Ovary (tissue), 9 donors: ENCODE data around the gene GRIK4. TPM values are rescaled to one million over a fixed set of nuclear protein-coding genes. Genes with fewer than 3 reads are reported as not detected.

Experiments used
- DNase-seq, 5 donors: peaks; one replicate each; pipeline ENCODE4 v3.0.0-alpha.2; 2019 to 2020
- H3K27ac ChIP-seq, 2 donors: fragments of 200-600 bp; one replicate each; pipeline versions ENCODE4 v1.5.1 to v1.8.0; 2019 to 2022
- H3K27me3 ChIP-seq: fragments of 200-600 bp; one replicate; pipeline ENCODE4 v1.8.0; 2022
- H3K36me3 ChIP-seq: fragments of 200-600 bp; sonication (generic); one replicate; pipeline ENCODE4 v1.5.1; 2019
- H3K4me1 ChIP-seq: one replicate; pipeline ENCODE4 v1.8.1; 2013; ENCODE audit warnings: mild to moderate bottlenecking, moderate library complexity; ENCODE audit not compliant: insufficient read depth
- H3K4me3 ChIP-seq: fragments of 200-600 bp; sonication (generic); one replicate; pipeline ENCODE4 v1.5.1; 2017
- H3K9me3 ChIP-seq, 2 donors: fragments of 200-600 bp in 1 of 2; sonication (generic) in 1 of 2; one replicate each; pipeline versions ENCODE4 v1.5.1 to v1.8.1; 2013 to 2019; ENCODE audit warnings: mild to moderate bottlenecking in 1 of 2, moderate library complexity in 1 of 2
- CTCF ChIP-seq, 3 donors: fragments of 450-650 bp in 2 of 3; fragments of 200-600 bp in 1 of 3; IDR thresholded peaks; one replicate each; pipeline versions ENCODE4 v1.5.1 to v1.8.0; 2016 to 2022; ENCODE audit warnings: antibody characterized with exemption in 3 of 3, mild to moderate bottlenecking in 1 of 3
- EP300 ChIP-seq: sonication (generic); formaldehyde crosslinking; IDR thresholded peaks from one replicate; pipeline ENCODE4 v1.6.1; 2017; ENCODE audit warnings: antibody characterized with exemption
- POLR2A ChIP-seq: fragments of 450-650 bp; IDR thresholded peaks from one replicate; pipeline ENCODE4 v1.6.1; 2017; ENCODE audit warnings: antibody characterized with exemption, mild to moderate bottlenecking, moderate library complexity
- WGBS, 3 donors: extraction: QIAGEN DNeasy Blood & Tissue Kit in 1 of 3; methylation state at CpG; one replicate each; pipeline versions ENCODE4 v1.1.5 to v1.1.7; 2013 to 2017; 5-methylcytosine and 5-hydroxymethylcytosine counted together
- intact Hi-C, 4 donors: fragments of 100-400 bp; cut with DNase I; formaldehyde crosslinking; loops; one replicate each; pipeline versions ENCODE4 v1.11.0 to v1.15.1; 2022 to 2023
- polyA plus RNA-seq, 2 donors: library from polyadenylated mRNA; stranded (reverse); fragments of 200-250 nt in 1 of 2; fragments of 350-450 nt in 1 of 2; fragmentation: Illumina TruSeq in 1 of 2; extraction: RNeasy Lipid Tissue Mini Kit (QIAGEN cat#74804) in 1 of 2; gene quantifications; one replicate each; pipeline ENCODE4 v1.2.3, GENCODE V29; 2013 to 2014
- total RNA-seq, 7 donors: library from RNA; depleted of rRNA in 2 of 7; stranded (reverse); fragments of >200 nt in 2 of 7; fragmentation: NEBNext Ultra II Directional in 3 of 7; extraction: Animal tissue kit (Norgen Biotek cat#: 25700) in 3 of 7; gene quantifications; one replicate each; pipeline versions ENCODE4 v1.1.0 to v1.2.4, GENCODE V29; 2016 to 2023
- donor health status: DM: no; HTN: no; CAD: no; lungs with moderate emphysema.
- donor health status: DM: no; HTN: no; CAD: no.
- donor health status: Bipolar disorder and iron deficiency.
- donor health status: DM: yes; HTN: yes; CAD: no.
- donor health status: DM: no; HTN: no; CAD: no.
- donor health status: DM: yes; HTN: yes; CAD: no.

Gene GRIK4
- total and polyA plus RNA-seq, 9 donors, result 1.3 to 13.4 (median 2.3) TPM

GRCh38 chr11:120696597-120697218 lies 185.2 kb downstream of the GRIK4 start:
- intact Hi-C loops, result no loop called here
- Histone ChIP-seq H3K9me3 (no peaks in the 10 kb centered on the region), H3K4me3 (no peak overlapping the region), H3K27ac (no peak overlapping the region), H3K27me3 (no peaks in the 10 kb centered on the region), H3K36me3 (no peaks in the 10 kb centered on the region), H3K4me1 (peaks cover 5% of the 10 kb centered on the region)
- DNase-seq, result no peak
- WGBS, 3 donors, result 80 to 89% (median 86%) methylated on average over 11 of the region's 11 CpGs
- no peak for TF ChIP-seq POLR2A

GRCh38 chr11:120698918-120699317 lies 187.4 kb downstream of the GRIK4 start:
- WGBS, 3 donors, result 78 to 87% (median 81%) methylated on average over 6 of the region's 6 CpGs
- Histone ChIP-seq H3K27ac (no peak overlapping the region), H3K4me3 (no peak overlapping the region), H3K36me3 (no peaks in the 10 kb centered on the region), H3K9me3 (no peaks in the 10 kb centered on the region), H3K27me3 (no peaks in the 10 kb centered on the region), H3K4me1 (peaks cover 5% of the 10 kb centered on the region)
- DNase-seq, result no peak
- intact Hi-C loops, result no loop called here
- TF ChIP-seq EP300 (no peak), POLR2A (no peak), CTCF (IDR thresholded peaks at IDR 0.05) (no peak)

GRCh38 chr11:120702656-120703055 lies 191.1 kb downstream of the GRIK4 start:
- H3K27ac ChIP-seq, result no peak overlapping the region
- no peaks in the 10 kb centered on the region for H3K27me3 ChIP-seq
- peaks cover 0 to 8% of the 10 kb centered on the region in 2 donors for H3K9me3 ChIP-seq
- no peak overlapping the region for H3K4me3 ChIP-seq
- no peak for DNase-seq
- H3K36me3 ChIP-seq, result no peaks in the 10 kb centered on the region
- intact Hi-C loops, result no loop called here
- H3K4me1 ChIP-seq, result no peaks in the 10 kb centered on the region
- WGBS, 3 donors, result 60 to 63% (median 61%) methylated on average over 3 of the region's 3 CpGs
- TF ChIP-seq POLR2A, result no peak
- TF ChIP-seq EP300, result no peak
- TF ChIP-seq CTCF (IDR thresholded peaks at IDR 0.05), result no peak

GRCh38 chr11:120703358-120704152 lies 192.0 kb downstream of the GRIK4 start:
- Histone ChIP-seq H3K4me3 (no peak overlapping the region), H3K27ac (no peak overlapping the region), H3K4me1 (no peaks in the 10 kb centered on the region), H3K36me3 (no peaks in the 10 kb centered on the region), H3K9me3 (peaks cover 0 to 11% of the 10 kb centered on the region in 2 donors), H3K27me3 (no peaks in the 10 kb centered on the region)
- 51 to 75% (median 56%) methylated on average over 9 of the region's 9 CpGs for WGBS, 3 donors
- TF ChIP-seq EP300 (no peak), CTCF (IDR thresholded peaks at IDR 0.05) (no peak), POLR2A (no peak)
- intact Hi-C loops, result no loop called here
- no peak for DNase-seq

GRCh38 chr11:120704256-120704750 lies 192.8 kb downstream of the GRIK4 start:
- TF ChIP-seq CTCF (IDR thresholded peaks at IDR 0.05) (no peak), POLR2A (no peak), EP300 (no peak)
- Histone ChIP-seq H3K36me3 (no peaks in the 10 kb centered on the region), H3K4me1 (no peaks in the 10 kb centered on the region), H3K9me3 (peaks cover 0 to 11% of the 10 kb centered on the region in 2 donors), H3K27ac (no peak overlapping the region), H3K4me3 (no peak overlapping the region), H3K27me3 (no peaks in the 10 kb centered on the region)
- intact Hi-C loops, result no loop called here
- WGBS, 3 donors, result 32 to 49% (median 37%) methylated on average over 4 of the region's 4 CpGs
- DNase-seq, result no peak
